GM21717 (cell line): ENCODE measurements around the gene SERINC3.

Source experiments
- ATAC-seq: cut with Tn5 transposase; IDR thresholded peaks from one replicate; pipeline ENCODE4 v1.9.1; 2021; ENCODE audit warnings: mild to moderate bottlenecking, moderate library complexity; ENCODE audit not compliant: unreplicated experiment

The SERINC3 gene

GRCh38 chr20:44468044-44468782 is 53.7 kb downstream of the SERINC3 start:
- no peak for ATAC-seq

GRCh38 chr20:44467289-44467883 is 54.5 kb downstream of the SERINC3 start:
- ATAC-seq = no peak

- ATAC-seq = no peak
These were observed 56.8 kb downstream of the SERINC3 start for GRCh38 chr20:44465001-44465560.

GRCh38 chr20:44464514-44464913 is 57.4 kb downstream of the SERINC3 start:
- ATAC-seq = no peak

GRCh38 chr20:44463466-44463865 is 58.4 kb downstream of the SERINC3 start:
- ATAC-seq = no peak

GRCh38 chr20:44461803-44462174 is 60.1 kb downstream of the SERINC3 start:
- ATAC-seq = no peak

- no peak for ATAC-seq
These were observed 60.6 kb downstream of the SERINC3 start for GRCh38 chr20:44461142-44461802.

- ATAC-seq = no peak
These were observed 61.1 kb downstream of the SERINC3 start for GRCh38 chr20:44460795-44461141.

- ATAC-seq = no peak
These were observed 62.6 kb downstream of the SERINC3 start for GRCh38 chr20:44459271-44459670.

- ATAC-seq = no peak
These were observed 64.9 kb downstream of the SERINC3 start for GRCh38 chr20:44457016-44457415.

- no peak for ATAC-seq
These were observed 65.3 kb downstream of the SERINC3 start for GRCh38 chr20:44456611-44457010.

GRCh38 chr20:44455126-44455525 is 66.7 kb downstream of the SERINC3 start:
- no peak for ATAC-seq

- no peak for ATAC-seq
These were observed 67.4 kb downstream of the SERINC3 start for GRCh38 chr20:44454306-44454963.

GRCh38 chr20:44450903-44451450 is 70.9 kb downstream of the SERINC3 start:
- ATAC-seq = no peak

GRCh38 chr20:44450281-44450889 is 71.5 kb downstream of the SERINC3 start:
- no peak for ATAC-seq

GRCh38 chr20:44449864-44450263 is 72.0 kb downstream of the SERINC3 start:
- no peak for ATAC-seq

- no peak for ATAC-seq
These were observed 72.9 kb downstream of the SERINC3 start for GRCh38 chr20:44448753-44449546.

- no peak for ATAC-seq
These were observed 73.9 kb downstream of the SERINC3 start for GRCh38 chr20:44447827-44448419.
